HT-29 (cell line): ENCODE results near the gene DNAJA3. TPM values are rescaled to one million over a fixed set of nuclear protein-coding genes. Genes with fewer than 3 reads are reported as not detected.
A peak's percentile ranks its signal among the peaks of the same experiment; 100 is the strongest.

Experiments
- DNase-seq: peaks from one replicate; pipeline ENCODE4 v3.0.0-alpha.2; 2015; ENCODE audit warnings: low spot score
- total RNA-seq: library from RNA; depleted of rRNA; stranded (reverse); fragments of >200 nt; shearing (Covaris generic); gene quantifications from 2 replicates; pipeline ENCODE4 v1.2.3, GENCODE V29; 2014; rRNA removed

The DNAJA3 gene
- total RNA-seq: 82.4 and 86.9 TPM in 2 replicates

DNA sequence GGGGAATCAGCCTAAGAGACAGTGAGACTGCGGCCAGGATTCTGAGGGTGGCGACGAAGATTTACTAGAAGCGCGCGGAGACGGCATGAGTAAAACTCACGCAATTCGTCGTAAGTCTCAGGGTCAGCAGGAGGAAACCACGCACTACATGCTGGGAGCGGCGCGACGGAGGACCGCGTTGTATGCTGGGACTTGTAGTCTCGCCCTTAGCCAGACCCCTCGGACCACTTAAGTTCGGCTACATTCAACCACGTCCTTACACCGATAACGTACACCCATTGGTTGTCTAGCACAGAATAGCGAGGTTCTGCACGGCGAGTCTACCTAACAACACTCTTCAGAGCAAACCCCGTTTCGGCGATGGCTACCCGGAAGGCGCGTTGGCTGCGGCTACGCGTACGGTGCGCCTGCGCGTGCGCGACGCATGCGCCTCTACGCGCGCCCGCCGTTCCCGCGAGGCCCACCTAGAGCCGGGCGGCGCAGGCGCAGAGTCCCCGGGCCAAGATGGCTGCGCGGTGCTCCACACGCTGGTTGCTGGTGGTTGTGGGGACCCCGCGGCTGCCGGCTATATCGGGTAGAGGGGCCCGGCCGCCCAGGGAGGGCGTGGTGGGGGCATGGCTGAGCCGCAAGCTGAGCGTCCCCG, at the start of gene DNAJA3:
Gene DNAJA3, plus strand, starts transcription at position 491 of the 643 bp plus-strand sequence. Its CDS starts 14 bp downstream, at position 505.
- peak; percentile 96 for DNase-seq

DNA sequence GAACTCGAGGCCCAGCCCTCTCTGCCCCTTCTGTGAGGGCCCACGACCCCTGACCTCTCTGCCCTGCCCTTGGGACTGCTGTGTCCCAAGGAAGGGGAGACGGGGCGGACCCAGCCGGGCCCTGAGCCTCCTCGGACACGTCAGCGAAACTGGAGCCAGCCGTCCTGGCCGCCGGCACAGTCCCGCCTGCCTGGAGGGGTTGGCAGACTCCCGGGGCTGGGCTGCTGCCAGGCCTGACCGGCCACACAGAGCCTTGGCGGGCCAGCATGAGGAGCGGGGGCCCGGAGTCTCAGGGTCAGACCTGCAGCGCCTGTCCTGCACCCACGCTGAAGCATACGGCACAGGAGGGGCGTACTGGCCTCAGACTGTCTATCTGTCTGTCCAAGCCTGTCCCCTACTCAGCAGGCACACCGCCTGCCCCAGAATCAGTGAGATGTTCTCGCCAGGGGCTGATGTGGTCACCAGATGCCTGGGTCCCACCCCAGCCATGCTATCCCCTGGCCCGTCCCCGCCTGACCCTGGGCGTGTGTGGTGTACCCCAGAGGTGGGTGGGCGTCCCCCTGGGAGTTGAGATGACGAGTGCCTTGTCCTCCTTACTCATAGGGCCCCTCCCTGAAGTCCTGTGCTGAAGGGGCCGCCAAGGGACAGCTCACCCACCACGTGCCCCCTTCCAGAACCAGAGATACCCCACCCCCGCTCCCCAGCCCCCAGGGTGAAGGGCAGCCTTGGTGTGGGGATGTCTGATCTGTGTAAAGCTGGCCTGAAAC, 49.4 kb upstream of the DNAJA3 start:
- no peak for DNase-seq

DNA sequence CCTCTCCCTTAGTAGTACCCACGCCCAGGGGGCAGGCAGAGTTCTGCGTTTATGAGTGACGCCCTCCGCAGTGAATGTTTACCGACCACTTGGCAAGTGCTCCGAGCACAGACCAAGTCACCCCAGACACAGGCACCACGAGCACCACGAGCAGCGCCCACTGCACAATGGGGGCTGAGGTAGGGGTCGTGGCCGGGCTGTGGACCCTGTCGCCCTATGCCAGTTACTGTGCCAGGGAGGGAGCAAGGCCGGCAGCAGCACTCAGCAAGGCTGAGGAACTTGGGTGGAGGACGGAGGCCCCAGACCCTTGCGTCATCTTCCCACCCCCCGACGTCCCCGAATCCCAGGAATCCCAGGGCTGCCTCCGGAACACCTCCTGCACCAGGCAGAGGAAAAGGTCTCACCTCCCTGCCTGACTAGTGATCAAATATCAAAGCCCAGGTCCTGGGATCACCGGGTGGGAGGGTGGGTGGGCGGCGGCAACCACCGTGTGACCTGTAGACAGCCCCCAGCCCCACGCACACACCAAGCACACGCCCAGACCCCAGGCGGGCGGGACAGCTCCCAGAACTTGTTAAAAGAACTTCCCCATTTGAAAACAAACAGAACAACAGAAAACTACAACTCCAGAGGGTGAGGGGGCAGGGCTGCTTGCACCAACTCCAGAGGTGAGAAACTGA, 48.6 kb upstream of the DNAJA3 start:
- no peak for DNase-seq

DNA sequence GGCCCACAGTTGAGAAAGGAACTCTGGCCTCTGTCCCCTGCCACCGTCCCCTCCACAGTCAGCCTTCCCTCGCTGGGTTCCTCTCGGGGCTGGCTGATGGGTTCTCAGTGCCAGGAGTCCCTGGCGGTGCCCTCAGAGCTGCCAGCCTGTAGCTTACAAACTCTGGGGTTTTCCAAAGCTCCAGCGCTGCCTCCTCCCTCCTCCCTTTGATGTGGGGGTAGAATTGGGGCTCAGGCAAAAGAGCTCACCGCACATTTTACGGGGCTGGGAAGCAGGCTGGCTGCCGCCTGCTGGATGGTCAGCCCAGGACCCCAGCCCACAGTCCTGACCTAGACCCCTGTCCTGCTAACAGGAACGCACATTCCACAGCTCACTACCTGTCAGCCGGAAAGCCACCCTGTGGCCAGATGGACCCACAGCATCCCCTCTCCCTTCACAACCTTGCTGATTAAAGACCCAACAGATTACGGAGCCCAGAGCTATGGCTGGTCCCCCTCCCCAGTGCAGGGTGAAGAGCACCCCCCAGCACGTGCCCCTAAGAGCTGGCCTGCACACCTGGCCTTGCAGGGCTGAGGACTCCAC, 48.0 kb upstream of the DNAJA3 start:
- no peak for DNase-seq

DNA sequence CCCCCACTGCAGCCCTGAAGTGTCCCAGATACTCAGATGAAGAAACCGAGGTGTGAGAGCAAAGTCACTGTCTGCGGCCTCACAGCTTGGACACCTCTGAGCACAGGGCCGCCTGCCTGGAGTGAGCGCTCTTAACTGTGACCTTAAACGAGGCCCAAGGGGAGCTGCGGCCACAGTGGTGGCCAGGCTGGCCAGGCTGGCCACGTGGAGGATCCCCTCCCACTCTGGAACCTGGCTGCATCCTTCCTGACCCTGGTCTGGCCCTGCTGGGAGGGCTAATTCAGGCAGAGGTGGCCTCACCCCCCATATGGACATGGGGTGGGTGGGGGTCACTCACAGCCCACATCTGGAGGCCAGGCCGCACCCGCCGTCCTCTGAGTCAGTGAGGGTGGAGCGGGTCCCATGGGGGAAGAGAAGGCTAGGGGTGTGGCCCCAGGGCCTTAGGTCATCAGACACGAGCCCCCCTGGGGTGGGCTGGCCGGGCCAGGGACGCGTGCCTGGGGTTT, 47.5 kb upstream of the DNAJA3 start:
- no peak for DNase-seq

DNA sequence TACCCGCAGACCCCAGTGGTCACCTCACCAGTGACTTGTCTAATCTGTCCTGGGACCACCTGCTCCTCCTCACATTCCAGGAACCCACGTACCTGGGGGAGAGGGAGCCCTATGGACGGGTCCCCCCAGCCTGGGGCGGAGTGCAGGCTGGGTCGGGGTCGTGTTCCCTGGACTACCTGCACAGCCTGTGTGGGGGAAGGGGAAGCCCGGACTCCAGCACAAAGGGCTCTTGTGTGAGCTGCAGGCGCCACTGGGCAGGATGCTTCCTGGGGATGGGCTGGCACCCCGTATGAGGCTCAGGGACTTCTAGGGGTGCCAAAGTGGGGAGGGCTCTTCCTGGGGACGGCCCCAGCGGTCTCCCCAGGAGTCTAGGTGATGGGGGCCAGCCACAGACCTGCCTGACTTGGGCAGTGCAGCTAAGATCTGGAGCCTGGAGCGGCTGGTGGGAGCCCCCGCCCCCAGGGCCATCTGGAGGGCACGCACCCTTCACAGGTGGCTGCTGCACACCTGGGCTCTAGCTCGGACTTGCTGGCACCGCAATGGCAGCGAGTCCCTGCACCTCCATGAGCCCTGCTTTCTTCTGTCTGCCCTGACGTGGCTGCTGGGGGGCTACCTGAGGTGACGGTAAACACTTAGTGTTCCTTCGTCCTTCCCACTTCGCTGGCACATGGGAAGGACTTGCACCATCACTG, 46.5 kb upstream of the DNAJA3 start:
- no peak for DNase-seq

DNA sequence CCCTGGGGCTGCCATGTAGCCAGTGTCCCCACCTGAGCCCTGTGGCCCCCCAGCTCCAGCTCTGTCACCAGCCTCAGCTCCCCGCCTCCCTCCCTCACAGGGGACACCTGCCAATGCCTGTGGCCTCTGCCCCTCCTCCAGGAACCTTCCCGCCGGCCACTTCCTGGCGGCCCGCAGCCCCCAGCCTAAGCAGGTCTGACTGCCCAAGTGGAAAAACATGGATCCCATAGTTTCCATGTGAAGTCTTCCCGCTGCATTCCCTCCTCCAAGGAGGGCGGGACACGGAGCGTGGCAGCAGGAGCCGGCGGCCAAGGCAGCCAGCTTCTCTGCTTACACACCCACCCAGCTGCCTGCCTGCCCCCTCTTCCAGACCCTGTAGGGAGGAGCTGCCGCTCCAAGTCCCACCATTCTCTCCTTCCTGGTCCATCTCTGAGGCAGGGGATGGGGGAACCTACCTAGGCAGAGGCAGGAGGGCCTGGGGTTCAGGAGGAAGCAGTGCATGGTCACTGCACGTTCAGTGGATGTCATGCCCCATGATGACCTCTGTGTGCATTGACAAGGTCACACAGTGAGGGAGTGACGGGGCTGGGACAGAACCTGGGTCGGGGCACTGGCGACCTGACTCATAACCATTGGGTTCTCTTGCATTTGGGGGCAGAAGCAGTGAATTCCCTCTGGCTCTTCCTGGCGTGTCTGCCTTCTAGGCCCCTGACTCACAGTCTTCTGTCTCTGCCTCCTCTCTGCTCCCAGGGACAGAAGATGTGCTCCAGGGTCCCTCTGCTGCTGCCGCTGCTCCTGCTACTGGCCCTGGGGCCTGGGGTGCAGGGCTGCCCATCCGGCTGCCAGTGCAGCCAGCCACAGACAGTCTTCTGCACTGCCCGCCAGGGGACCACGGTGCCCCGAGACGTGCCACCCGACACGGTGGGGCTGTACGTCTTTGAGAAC, 45.3 kb upstream of the DNAJA3 start:
- DNase-seq: no peak

DNA sequence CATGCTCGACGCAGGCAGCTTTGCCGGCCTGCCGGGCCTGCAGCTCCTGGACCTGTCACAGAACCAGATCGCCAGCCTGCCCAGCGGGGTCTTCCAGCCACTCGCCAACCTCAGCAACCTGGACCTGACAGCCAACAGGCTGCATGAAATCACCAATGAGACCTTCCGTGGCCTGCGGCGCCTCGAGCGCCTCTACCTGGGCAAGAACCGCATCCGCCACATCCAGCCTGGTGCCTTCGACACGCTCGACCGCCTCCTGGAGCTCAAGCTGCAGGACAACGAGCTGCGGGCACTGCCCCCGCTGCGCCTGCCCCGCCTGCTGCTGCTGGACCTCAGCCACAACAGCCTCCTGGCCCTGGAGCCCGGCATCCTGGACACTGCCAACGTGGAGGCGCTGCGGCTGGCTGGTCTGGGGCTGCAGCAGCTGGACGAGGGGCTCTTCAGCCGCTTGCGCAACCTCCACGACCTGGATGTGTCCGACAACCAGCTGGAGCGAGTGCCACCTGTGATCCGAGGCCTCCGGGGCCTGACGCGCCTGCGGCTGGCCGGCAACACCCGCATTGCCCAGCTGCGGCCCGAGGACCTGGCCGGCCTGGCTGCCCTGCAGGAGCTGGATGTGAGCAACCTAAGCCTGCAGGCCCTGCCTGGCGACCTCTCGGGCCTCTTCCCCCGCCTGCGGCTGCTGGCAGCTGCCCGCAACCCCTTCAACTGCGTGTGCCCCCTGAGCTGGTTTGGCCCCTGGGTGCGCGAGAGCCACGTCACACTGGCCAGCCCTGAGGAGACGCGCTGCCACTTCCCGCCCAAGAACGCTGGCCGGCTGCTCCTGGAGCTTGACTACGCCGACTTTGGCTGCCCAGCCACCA, 44.4 kb upstream of the DNAJA3 start:
- DNase-seq: no peak

DNA sequence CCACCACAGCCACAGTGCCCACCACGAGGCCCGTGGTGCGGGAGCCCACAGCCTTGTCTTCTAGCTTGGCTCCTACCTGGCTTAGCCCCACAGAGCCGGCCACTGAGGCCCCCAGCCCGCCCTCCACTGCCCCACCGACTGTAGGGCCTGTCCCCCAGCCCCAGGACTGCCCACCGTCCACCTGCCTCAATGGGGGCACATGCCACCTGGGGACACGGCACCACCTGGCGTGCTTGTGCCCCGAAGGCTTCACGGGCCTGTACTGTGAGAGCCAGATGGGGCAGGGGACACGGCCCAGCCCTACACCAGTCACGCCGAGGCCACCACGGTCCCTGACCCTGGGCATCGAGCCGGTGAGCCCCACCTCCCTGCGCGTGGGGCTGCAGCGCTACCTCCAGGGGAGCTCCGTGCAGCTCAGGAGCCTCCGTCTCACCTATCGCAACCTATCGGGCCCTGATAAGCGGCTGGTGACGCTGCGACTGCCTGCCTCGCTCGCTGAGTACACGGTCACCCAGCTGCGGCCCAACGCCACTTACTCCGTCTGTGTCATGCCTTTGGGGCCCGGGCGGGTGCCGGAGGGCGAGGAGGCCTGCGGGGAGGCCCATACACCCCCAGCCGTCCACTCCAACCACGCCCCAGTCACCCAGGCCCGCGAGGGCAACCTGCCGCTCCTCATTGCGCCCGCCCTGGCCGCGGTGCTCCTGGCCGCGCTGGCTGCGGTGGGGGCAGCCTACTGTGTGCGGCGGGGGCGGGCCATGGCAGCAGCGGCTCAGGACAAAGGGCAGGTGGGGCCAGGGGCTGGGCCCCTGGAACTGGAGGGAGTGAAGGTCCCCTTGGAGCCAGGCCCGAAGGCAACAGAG, 43.5 kb upstream of the DNAJA3 start:
- DNase-seq: no peak

DNA sequence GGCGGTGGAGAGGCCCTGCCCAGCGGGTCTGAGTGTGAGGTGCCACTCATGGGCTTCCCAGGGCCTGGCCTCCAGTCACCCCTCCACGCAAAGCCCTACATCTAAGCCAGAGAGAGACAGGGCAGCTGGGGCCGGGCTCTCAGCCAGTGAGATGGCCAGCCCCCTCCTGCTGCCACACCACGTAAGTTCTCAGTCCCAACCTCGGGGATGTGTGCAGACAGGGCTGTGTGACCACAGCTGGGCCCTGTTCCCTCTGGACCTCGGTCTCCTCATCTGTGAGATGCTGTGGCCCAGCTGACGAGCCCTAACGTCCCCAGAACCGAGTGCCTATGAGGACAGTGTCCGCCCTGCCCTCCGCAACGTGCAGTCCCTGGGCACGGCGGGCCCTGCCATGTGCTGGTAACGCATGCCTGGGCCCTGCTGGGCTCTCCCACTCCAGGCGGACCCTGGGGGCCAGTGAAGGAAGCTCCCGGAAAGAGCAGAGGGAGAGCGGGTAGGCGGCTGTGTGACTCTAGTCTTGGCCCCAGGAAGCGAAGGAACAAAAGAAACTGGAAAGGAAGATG, 42.8 kb upstream of the DNAJA3 start:
- no peak for DNase-seq

DNA sequence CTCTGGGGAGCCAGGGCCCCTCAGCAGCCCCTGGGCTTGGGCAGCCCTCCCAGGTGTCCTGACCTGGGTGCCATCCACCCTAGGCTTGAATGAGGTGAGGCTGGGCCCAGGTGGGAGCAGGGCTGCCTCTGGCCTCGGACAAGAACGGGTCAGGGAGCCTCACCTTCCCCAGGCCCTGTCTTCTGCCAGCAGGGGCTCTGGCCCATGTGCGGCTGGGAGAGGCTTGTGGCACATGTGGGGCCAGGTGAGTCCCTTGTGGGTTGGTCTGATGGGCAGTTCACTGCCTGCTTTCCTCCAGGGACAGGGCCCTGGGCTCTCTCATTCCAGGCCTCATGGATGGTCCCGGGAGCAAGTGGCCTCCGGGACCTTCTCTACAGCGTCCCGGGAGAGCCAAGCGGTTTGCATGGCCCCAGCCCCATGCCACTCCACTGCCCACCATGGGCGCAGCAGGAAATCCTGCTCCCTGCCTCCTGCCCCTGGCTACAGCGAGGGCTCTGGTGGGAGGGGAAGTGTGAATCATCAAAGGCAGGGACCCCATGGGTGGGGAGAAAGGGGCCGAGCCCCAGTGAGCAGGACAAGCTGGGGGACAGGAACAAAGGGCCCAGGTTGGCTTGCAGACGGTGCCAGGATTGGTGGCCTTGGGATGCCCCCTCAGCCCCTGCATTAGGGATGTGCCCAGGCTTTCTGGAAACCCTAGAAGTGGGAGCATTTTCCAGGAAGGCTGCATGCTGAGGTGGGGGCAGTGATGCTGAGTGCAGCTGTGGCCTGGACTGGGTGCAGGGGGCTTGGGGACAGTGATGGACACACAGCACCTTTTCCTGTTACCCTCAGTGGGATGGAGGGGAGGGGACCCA, 41.9 kb upstream of the DNAJA3 start:
- DNase-seq: no peak

DNA sequence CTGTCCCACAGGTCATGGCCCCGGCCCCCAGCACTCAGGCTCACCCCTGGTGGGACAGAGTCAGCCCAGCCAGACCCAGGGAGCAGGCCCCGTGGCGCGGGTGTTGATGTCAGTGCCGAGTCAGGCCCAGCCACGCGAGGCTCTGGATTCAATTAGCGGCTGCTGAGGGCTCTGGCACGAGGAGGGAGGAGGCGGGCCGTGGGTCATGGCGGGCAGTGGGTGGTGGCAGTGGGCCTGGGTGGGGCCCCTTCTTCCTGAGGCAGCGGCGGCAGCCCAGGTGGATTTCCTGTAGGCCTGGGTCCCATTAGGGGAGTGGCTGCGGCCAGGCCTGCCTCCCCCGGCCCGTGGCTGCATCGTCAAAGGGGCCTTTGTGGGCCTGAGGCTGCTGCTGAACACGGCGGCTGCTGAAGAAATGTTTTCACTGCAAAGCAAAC, 41.1 kb upstream of the DNAJA3 start:
- DNase-seq: no peak

DNA sequence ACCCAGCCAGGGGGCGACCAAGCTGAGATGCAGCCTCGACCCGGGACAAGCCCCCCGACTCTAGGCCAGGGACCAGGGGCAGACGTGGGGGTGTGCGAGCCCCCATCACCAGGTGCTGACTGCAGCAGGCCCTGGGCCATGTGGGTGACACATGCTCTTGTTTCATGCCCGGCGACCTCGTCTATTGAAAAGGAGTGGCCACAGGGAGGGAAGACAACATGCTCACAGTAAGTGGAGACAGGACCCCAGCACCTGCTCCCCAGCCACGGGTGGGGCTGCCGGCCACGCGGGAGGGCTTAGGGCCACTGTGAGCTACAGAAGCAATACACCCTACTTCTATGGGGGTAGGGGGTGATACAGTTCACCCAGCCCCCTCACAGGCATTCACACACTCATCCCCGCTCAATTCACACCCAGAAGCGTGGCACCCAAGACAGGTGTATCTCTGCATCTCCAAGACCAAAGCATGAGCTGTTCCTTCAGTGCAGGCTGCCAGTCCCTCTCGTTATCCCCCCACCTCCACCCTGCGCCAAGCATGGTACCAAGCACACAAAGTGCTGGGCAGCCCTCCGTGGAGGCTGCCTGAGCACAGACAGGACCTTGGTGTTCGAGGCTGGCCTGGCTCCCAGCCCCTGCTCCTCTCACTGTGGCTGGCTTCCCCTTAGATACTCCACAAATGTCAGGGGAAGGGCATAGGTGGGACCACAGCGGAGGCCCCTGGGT, 40.4 kb upstream of the DNAJA3 start:
- no peak for DNase-seq

DNA sequence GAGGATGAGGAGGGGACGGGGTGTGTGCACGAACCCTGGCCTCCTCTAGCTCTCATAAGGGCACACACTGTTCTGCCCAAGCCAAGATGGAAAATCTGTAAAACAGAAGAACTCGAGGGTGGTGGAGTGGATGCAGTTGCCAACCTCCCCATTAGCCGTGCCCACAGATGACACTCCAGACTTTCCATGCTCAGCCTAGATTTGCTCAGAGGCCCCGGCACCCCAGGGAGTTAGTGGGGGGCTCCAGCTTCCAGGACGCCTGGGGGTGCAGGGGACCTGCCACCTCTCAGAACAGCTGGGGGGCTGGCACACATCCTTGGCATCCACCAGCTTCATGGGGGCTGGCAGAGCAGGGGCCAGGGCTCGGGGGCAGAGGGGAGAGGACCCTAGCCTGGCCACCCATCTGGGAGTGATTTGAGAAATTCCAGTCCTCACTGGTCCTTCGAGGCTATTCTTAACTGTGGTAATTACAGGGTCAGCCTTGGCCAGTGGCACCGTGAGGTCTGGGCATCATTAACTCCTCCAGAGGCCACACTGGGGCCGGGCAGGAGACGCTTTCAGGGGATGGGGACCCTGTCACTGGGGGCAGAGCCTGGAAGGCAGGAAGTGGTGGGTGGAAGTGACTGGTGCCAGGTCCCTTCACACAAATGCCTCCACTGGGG, 39.7 kb upstream of the DNAJA3 start:
- DNase-seq: no peak

DNA sequence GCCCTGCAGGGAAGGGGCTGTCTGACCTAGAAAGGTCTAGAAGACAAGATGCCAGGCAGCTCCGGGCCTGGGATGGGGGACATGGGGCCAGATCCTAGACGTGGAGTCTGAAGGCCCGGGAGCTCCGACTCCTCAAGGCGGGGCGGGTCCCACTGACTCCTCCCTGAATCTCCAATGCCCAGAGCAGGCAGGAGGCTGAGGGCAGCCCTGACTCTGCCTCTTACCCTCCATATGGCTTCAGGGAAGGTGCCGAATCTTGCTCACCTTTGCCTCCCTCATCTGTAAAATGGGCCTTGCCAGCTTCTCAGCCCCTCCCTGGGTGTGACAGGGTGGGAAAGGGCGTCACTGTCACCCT, 39.2 kb upstream of the DNAJA3 start:
- DNase-seq: no peak
